ENCODE data around the gene TINAGL1.

TINAGL1 gene

DNA sequence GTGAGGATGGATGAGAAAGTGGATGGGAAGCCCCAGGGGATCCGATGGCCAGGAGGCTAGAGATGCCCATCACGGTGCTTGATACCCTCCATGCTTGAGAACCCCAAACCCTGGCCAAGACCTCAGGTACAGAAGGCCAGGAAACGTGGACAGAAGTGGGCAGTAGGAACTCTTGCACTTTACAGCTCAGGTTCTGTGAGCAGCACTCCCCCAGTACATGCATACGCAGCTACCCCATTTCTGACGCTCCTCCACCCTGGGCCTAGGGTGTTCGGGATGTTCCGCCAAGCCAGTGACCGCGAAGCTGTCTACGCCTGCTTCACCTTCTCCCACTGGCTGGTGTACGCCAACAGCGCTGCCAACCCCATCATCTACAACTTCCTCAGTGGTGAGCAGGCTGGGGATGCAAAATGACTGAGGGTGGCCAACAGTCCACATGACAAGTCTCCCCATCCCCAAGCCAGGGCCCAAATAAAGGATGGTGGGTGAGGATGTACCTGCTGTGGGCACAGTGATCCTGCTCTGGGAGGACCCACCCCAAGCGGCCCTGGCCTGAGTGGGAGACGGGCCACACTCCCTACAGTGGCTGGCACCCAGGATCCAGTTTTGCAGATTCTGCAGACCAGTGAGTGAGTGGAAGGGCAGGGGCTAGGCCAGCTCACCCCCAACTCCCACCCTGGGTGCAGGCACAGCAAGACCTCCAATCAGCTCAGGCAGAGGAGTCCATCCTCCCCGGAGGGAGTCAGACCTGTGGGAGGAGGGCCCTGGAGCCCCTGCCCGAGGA lies 48.6 kb downstream of the TINAGL1 start:
- no peak for FAIRE-seq
- DNase-seq (ENCODE audit: insufficient read length, low spot score), result no peak

DNA sequence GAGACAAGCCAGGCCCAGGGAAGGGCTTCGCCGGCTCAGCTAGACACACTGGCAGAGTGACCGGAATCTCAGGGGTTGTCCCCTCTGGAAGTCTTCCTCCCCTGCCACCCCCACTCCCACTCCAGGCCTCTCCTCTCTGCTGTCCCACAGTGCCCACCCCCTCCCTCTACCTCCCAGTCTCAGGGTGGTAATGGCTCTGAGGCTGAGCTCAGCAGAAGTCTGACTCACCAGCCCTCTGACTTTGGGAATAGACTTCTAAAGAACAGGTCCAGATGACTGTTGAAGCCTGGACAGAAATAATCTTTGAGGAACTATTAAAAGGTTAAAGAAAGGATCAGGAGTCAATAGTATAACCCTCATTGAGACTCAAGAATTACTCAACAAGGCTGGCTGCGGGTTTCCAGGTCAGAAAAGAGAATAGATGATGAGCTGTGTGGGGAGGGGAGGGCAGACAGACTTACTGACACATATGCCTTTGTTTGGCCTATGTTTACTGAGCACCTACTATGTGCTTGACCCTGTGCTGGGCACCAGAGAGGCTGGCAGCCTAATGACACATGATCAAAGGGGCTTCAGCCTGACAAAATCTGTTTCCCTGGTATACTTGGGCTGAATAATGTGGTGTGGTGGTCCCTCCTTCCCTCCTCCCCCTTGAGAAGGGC lies 49.4 kb downstream of the TINAGL1 start:
- DNase-seq (ENCODE audit: insufficient read length, low spot score) (no peak), FAIRE-seq (no peak)

More for the DNA sequence above, 48.6 kb downstream of the TINAGL1 start:
- no peak for TF ChIP-seq TAF1 (IDR thresholded peaks at IDR 0.05; ENCODE audit: low read depth, low read length)
- TF ChIP-seq POU2F2 (IDR thresholded peaks at IDR 0.05; ENCODE audit: low read depth, low read length), result no peak
- TF ChIP-seq SPI1 (IDR thresholded peaks at IDR 0.05; ENCODE audit: low read depth, low read length), result no peak
- TF ChIP-seq POLR2A (IDR thresholded peaks at IDR 0.05; ENCODE audit: low read depth, low read length), result no peak
- no peak for TF ChIP-seq POLR2AphosphoS5 (IDR thresholded peaks at IDR 0.05; ENCODE audit: low read depth, low read length)
- no peak for TF ChIP-seq PAX5 (IDR thresholded peaks at IDR 0.05; ENCODE audit: insufficient read depth, low read length, severe bottlenecking)

DNA sequence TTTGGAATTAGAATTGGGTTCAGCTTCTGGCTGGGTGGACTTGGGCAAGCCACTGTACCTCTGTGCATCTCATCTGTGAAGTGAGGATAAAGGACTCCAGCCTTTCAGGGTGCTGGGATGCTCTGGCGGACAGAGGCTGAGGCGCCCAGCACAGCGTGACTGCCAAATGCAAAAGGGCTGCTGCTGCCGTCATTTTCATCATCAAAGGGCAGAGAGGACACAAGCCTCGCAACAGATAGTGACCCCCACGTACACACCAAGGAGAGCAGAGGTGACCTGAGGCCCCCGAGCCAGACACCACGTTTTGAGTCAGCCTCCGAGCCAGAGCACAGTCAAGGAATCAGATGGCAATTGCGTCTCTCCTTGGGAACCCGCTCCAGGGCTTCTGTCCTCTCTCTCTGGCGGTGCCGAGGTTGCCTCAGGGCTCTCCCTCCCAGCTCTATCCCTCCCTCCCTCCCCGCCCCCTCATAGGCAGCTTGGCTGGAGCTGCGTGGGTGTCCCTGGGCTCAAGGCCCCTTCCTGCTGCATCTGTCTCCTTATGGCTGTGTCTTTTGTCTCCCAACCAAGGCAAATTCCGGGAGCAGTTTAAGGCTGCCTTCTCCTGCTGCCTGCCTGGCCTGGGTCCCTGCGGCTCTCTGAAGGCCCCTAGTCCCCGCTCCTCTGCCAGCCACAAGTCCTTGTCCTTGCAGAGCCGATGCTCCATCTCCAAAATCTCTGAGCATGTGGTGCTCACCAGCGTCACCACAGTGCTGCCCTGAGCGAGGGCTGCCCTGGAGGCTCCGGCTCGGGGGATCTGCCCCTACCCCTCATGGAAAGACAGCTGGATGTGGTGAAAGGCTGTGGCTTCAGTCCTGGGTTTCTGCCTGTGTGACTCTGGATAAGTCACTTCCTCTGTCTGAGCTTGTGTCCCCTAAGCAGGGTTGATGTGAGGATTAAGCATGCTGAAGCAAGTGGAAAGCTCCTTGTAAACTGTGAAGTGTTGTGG lies 50.2 kb downstream of the TINAGL1 start:
- TF ChIP-seq PAX5 (IDR thresholded peaks at IDR 0.05; ENCODE audit: insufficient read depth, low read length, severe bottlenecking) (no peak), POLR2A (IDR thresholded peaks at IDR 0.05; ENCODE audit: low read depth, low read length) (no peak), TAF1 (IDR thresholded peaks at IDR 0.05; ENCODE audit: low read depth, low read length) (no peak), POU2F2 (IDR thresholded peaks at IDR 0.05; ENCODE audit: low read depth, low read length) (no peak), SPI1 (IDR thresholded peaks at IDR 0.05; ENCODE audit: low read depth, low read length) (no peak), POLR2AphosphoS5 (IDR thresholded peaks at IDR 0.05; ENCODE audit: low read depth, low read length) (no peak)
- DNase-seq (ENCODE audit: insufficient read length, low spot score) (no peak), FAIRE-seq (no peak)

More for the DNA sequence above, 49.4 kb downstream of the TINAGL1 start:
- TF ChIP-seq PAX5 (IDR thresholded peaks at IDR 0.05; ENCODE audit: insufficient read depth, low read length, severe bottlenecking) (no peak), POLR2AphosphoS5 (IDR thresholded peaks at IDR 0.05; ENCODE audit: low read depth, low read length) (no peak), SPI1 (IDR thresholded peaks at IDR 0.05; ENCODE audit: low read depth, low read length) (no peak), TAF1 (IDR thresholded peaks at IDR 0.05; ENCODE audit: low read depth, low read length) (no peak), POLR2A (IDR thresholded peaks at IDR 0.05; ENCODE audit: low read depth, low read length) (no peak), POU2F2 (IDR thresholded peaks at IDR 0.05; ENCODE audit: low read depth, low read length) (no peak)

DNA sequence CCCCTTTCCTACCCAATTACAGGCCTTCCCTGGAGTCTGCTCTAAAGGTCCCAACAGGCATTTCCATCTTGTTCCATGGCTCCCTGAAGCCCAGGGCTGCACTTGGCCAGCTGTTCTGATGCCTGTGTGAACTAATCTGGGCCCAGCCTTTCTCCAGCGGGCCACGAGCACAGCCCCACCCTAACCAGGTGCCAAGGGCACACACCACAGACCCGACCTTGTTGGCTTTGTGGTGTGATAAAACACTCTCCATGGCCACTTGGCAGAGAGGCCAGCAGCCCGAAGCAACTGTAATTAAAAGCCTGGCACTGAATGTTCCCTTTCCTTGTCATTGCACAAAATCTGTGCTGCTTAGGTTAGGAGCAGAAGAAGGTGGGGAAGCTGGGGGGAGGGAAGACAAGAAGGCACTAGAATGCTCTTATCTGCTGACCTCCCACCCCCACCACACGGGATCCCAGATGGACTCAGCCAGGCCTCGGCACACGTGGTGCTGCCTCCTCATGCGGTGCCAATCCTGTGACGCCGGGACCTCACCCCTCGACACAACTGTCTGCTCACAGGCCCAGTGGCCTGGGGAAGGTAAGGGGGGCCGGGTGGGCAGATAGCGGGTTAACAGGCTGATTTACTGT lies 51.1 kb downstream of the TINAGL1 start:
- FAIRE-seq (no peak), DNase-seq (ENCODE audit: insufficient read length, low spot score) (no peak)
- TF ChIP-seq PAX5 (IDR thresholded peaks at IDR 0.05; ENCODE audit: insufficient read depth, low read length, severe bottlenecking), result no peak
- no peak for TF ChIP-seq POLR2A (IDR thresholded peaks at IDR 0.05; ENCODE audit: low read depth, low read length)
- no peak for TF ChIP-seq SPI1 (IDR thresholded peaks at IDR 0.05; ENCODE audit: low read depth, low read length)
- TF ChIP-seq POLR2AphosphoS5 (IDR thresholded peaks at IDR 0.05; ENCODE audit: low read depth, low read length), result no peak
- no peak for TF ChIP-seq TAF1 (IDR thresholded peaks at IDR 0.05; ENCODE audit: low read depth, low read length)
- no peak for TF ChIP-seq POU2F2 (IDR thresholded peaks at IDR 0.05; ENCODE audit: low read depth, low read length)

DNA sequence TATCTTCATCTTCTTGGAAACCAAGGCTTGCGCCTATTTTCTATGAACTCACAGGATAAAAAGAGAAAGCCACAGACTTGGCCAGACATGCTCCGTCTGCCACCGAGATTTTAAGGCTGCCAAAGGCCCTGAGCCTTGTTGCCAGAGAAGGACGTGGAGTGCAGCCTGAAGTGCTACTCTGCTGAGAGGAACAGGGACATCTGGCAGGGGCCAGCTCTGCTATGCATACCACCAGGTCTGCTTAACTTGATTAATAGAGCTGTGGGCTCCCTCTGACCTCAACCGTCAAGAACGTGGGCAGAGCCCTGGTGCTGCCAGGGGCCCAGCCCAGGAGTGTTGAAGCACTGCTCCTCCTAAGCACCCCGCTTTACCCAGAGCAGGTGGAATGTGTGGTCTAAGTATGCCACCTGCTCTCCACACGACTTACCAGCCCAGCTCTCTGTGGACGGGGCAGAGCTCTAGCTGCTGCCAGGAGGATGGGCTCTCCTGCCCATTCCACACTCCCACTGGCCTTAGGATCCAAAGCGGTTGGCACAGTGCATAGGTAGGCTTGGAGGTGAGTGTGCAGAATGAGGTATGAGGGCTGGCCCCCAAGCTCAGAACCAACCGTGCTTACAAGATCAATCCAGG lies 51.7 kb downstream of the TINAGL1 start:
- TF ChIP-seq PAX5 (IDR thresholded peaks at IDR 0.05; ENCODE audit: insufficient read depth, low read length, severe bottlenecking), result no peak
- TF ChIP-seq SPI1 (IDR thresholded peaks at IDR 0.05; ENCODE audit: low read depth, low read length), result no peak
- TF ChIP-seq POU2F2 (IDR thresholded peaks at IDR 0.05; ENCODE audit: low read depth, low read length), result no peak
- no peak for TF ChIP-seq POLR2A (IDR thresholded peaks at IDR 0.05; ENCODE audit: low read depth, low read length)
- TF ChIP-seq TAF1 (IDR thresholded peaks at IDR 0.05; ENCODE audit: low read depth, low read length), result no peak
- no peak for TF ChIP-seq POLR2AphosphoS5 (IDR thresholded peaks at IDR 0.05; ENCODE audit: low read depth, low read length)
- no peak for FAIRE-seq
- DNase-seq (ENCODE audit: insufficient read length, low spot score), result no peak

DNA sequence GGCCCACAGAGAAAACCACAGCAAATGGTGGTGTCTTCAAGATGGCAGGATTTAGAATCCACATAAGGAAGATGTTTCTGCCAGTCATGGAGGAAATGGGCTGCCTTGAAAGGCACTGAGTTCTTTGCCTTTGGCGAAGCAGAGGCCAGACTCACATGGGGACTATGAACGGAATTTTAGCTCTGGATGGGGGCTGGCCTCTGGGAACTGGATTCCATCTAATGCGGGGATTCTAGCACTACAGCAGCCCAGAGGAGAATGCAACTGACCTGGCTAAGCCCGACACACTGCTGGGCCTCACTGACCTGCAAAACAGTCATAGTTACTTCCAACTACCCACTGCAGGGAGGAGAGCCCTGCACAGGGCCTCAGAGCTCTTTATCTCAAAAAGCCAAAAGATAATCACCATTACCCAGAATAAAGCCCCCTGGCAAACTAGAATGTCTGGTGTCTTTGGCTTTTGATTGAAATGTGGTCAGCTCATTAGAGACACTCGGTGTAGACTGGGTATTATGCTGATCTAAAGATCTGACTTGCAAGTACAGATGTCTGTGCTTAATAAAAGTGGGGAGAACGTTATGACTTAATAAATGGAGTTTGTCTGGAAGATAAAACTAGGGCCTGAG lies 52.7 kb downstream of the TINAGL1 start:
- DNase-seq (ENCODE audit: insufficient read length, low spot score) (no peak), FAIRE-seq (no peak)
- TF ChIP-seq POU2F2 (IDR thresholded peaks at IDR 0.05; ENCODE audit: low read depth, low read length) (no peak), SPI1 (IDR thresholded peaks at IDR 0.05; ENCODE audit: low read depth, low read length) (no peak), TAF1 (IDR thresholded peaks at IDR 0.05; ENCODE audit: low read depth, low read length) (no peak), PAX5 (IDR thresholded peaks at IDR 0.05; ENCODE audit: insufficient read depth, low read length, severe bottlenecking) (no peak), POLR2AphosphoS5 (IDR thresholded peaks at IDR 0.05; ENCODE audit: low read depth, low read length) (no peak), POLR2A (IDR thresholded peaks at IDR 0.05; ENCODE audit: low read depth, low read length) (no peak)

DNA sequence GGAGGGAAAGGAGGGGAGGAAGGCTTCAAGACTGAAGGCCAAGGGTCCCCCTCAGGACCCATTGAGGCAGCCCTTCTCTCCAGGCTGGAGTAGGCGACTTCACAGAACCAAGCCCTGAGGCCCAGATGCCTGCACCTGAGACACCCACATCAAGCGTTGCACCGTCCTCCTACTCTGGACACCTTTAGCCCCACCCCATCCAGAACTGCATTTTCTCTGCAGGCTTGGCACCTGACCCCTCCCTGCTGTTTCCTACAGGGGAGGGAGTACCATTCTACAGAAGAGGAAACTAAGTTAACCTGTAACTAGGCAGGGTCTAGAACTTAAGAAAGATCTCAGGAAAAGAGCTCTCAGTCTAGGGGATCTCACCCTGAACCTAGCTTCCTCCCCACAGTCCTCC lies 56.3 kb downstream of the TINAGL1 start:
- DNase-seq (ENCODE audit: insufficient read length, low spot score) (no peak), FAIRE-seq (no peak)
- TF ChIP-seq POLR2AphosphoS5 (IDR thresholded peaks at IDR 0.05; ENCODE audit: low read depth, low read length), result no peak
- no peak for TF ChIP-seq SPI1 (IDR thresholded peaks at IDR 0.05; ENCODE audit: low read depth, low read length)
- TF ChIP-seq POU2F2 (IDR thresholded peaks at IDR 0.05; ENCODE audit: low read depth, low read length), result no peak
- no peak for TF ChIP-seq TAF1 (IDR thresholded peaks at IDR 0.05; ENCODE audit: low read depth, low read length)
- TF ChIP-seq PAX5 (IDR thresholded peaks at IDR 0.05; ENCODE audit: insufficient read depth, low read length, severe bottlenecking), result no peak
- TF ChIP-seq POLR2A (IDR thresholded peaks at IDR 0.05; ENCODE audit: low read depth, low read length), result no peak
